Gastrocnemius medialis (tissue), 4 donors: ENCODE measurements around the gene PCSK5. TPM values are rescaled to one million over a fixed set of nuclear protein-coding genes. Genes with fewer than 3 reads are reported as not detected.

Experiments used
- ATAC-seq, 2 donors: fragments of 150-250 bp; one replicate each; pipeline ENCODE4 v1.9.1; 2016
- DNase-seq, 2 donors: peaks; one replicate each; pipeline ENCODE4 v3.0.0-alpha.2; 2019
- H3K27ac ChIP-seq, 4 donors: fragments of 200-600 bp; sonication (generic); 1 replicate in 1 of 4; 2 replicates in 3 of 4; pipeline ENCODE4 v1.5.1; 2016 to 2018; ENCODE audit warnings: mild to moderate bottlenecking in 2 of 4, moderate library complexity in 1 of 4
- H3K27me3 ChIP-seq, 3 donors: fragments of 200-600 bp; sonication (generic) in 2 of 3; 1 replicate in 1 of 3; 2 replicates in 2 of 3; pipeline versions ENCODE4 v1.5.1 to v1.6.0; 2016 to 2019; ENCODE audit warnings: mild to moderate bottlenecking in 1 of 3, moderate library complexity in 1 of 3
- H3K36me3 ChIP-seq, 2 donors: fragments of 200-600 bp; sonication (generic) in 1 of 2; one replicate each; pipeline ENCODE4 v1.5.1; 2017 to 2018
- H3K4me1 ChIP-seq, 2 donors: fragments of 200-600 bp; sonication (generic) in 1 of 2; one replicate each; pipeline ENCODE4 v1.5.1; 2016 to 2017; ENCODE audit warnings: mild to moderate bottlenecking in 2 of 2
- H3K4me3 ChIP-seq, 4 donors: fragments of 200-600 bp; sonication (generic) in 3 of 4; 1 replicate in 1 of 4; 2 replicates in 3 of 4; pipeline ENCODE4 v1.5.1; 2016 to 2019; ENCODE audit warnings: mild to moderate bottlenecking in 2 of 4
- H3K9me3 ChIP-seq, 3 donors: fragments of 200-600 bp; sonication (generic) in 2 of 3; 1 replicate in 1 of 3; 2 replicates in 2 of 3; pipeline ENCODE4 v1.5.1; 2016 to 2019
- CTCF ChIP-seq, 5 experiments: fragments of 450-650 bp in 3 of 5; fragments of 200-600 bp in 2 of 5; sonication (generic) in 2 of 5; IDR thresholded peaks in 4 of 5; conservative IDR thresholded peaks in 1 of 5; 1 replicate in 4 of 5; 2 replicates in 1 of 5; pipeline ENCODE4 v1.5.1; 2016 to 2019; ENCODE audit warnings: antibody characterized with exemption in 5 of 5, mild to moderate bottlenecking in 3 of 5, moderate library complexity in 3 of 5
- POLR2A ChIP-seq, 2 donors: fragments of 450-650 bp; IDR thresholded peaks; one replicate each; pipeline ENCODE4 v1.6.1; 2017; ENCODE audit warnings: antibody characterized with exemption in 2 of 2, mild to moderate bottlenecking in 2 of 2, moderate library complexity in 2 of 2
- in situ Hi-C, 4 donors: fragments of 200-750 bp; cut with MboI; loops; one replicate each; pipeline versions ENCODE4 v1.15.0 to v1.8.0; 2017; ENCODE audit warnings: low sequenced_read_pairs in 4 of 4
- intact Hi-C: fragments of 100-400 bp; cut with DNase I; formaldehyde crosslinking; loops from one replicate; pipeline ENCODE4 v1.15.1; 2023; ENCODE audit warnings: low total_unique reads
- total RNA-seq, 4 donors: library from RNA; depleted of rRNA; stranded (reverse); fragments of >200 nt; gene quantifications; one replicate each; pipeline versions ENCODE4 v1.1.0 to v1.2.3, GENCODE V29; 2016

Gene PCSK5
- total RNA-seq, 4 donors from 2014 or later: 1.3 to 8.3 (median 3.2) TPM

GRCh38 chr9:76219560-76220151 lies 329.2 kb downstream of the PCSK5 start:
- in situ Hi-C loops (no loop called here), intact Hi-C loops (no loop called here)
- ATAC-seq (no peak), DNase-seq (no peak)
- H3K4me1 ChIP-seq: no peaks in the 10 kb centered on the region
- H3K36me3 ChIP-seq: no peaks in the 10 kb centered on the region
- H3K9me3 ChIP-seq: no peaks in the 10 kb centered on the region
- no peak overlapping the region for H3K27ac ChIP-seq
- H3K4me3 ChIP-seq: no peak overlapping the region
- TF ChIP-seq POLR2A (IDR thresholded peaks at IDR 0.05): no peak
- no peak for TF ChIP-seq CTCF (IDR thresholded peaks at IDR 0.05 in 4 of 5, conservative IDR thresholded peaks at IDR 0.05 in 1 of 5)
- no peaks in the 10 kb centered on the region for H3K27me3 ChIP-seq

GRCh38 chr9:76221423-76221822 lies 330.9 kb downstream of the PCSK5 start:
- H3K36me3 ChIP-seq: no peaks in the 10 kb centered on the region
- DNase-seq (no peak), ATAC-seq (no peak)
- TF ChIP-seq CTCF (IDR thresholded peaks at IDR 0.05 in 4 of 5, conservative IDR thresholded peaks at IDR 0.05 in 1 of 5) (no peak), POLR2A (IDR thresholded peaks at IDR 0.05) (no peak)
- H3K4me1 ChIP-seq: no peaks in the 10 kb centered on the region
- H3K4me3 ChIP-seq: no peak overlapping the region
- intact Hi-C loops (no loop called here), in situ Hi-C loops (no loop called here)
- H3K27me3 ChIP-seq: no peaks in the 10 kb centered on the region
- no peak overlapping the region for H3K27ac ChIP-seq
- no peaks in the 10 kb centered on the region for H3K9me3 ChIP-seq

GRCh38 chr9:76223749-76224340 lies 333.4 kb downstream of the PCSK5 start:
- ATAC-seq (no peak), DNase-seq (no peak)
- Histone ChIP-seq H3K36me3 (no peaks in the 10 kb centered on the region), H3K4me3 (no peak overlapping the region), H3K27me3 (no peaks in the 10 kb centered on the region), H3K27ac (no peak overlapping the region), H3K4me1 (no peaks in the 10 kb centered on the region), H3K9me3 (no peaks in the 10 kb centered on the region)
- in situ Hi-C loops: no loop called here
- TF ChIP-seq POLR2A (IDR thresholded peaks at IDR 0.05) (no peak), CTCF (IDR thresholded peaks at IDR 0.05 in 4 of 5, conservative IDR thresholded peaks at IDR 0.05 in 1 of 5) (no peak)
- intact Hi-C loops: no loop called here

GRCh38 chr9:76227156-76227555 lies 336.7 kb downstream of the PCSK5 start:
- intact Hi-C loops: no loop called here
- H3K27ac ChIP-seq: no peak overlapping the region
- no peak for DNase-seq
- H3K27me3 ChIP-seq: no peaks in the 10 kb centered on the region
- H3K36me3 ChIP-seq: no peaks in the 10 kb centered on the region
- H3K4me1 ChIP-seq: no peaks in the 10 kb centered on the region
- TF ChIP-seq POLR2A (IDR thresholded peaks at IDR 0.05) (no peak), CTCF (IDR thresholded peaks at IDR 0.05 in 4 of 5, conservative IDR thresholded peaks at IDR 0.05 in 1 of 5) (no peak)
- H3K9me3 ChIP-seq: no peaks in the 10 kb centered on the region
- no peak for ATAC-seq
- H3K4me3 ChIP-seq: no peak overlapping the region
- in situ Hi-C loops: no loop called here

GRCh38 chr9:76231001-76231400 lies 340.5 kb downstream of the PCSK5 start:
- intact Hi-C loops (no loop called here), in situ Hi-C loops (no loop called here)
- Histone ChIP-seq H3K36me3 (no peaks in the 10 kb centered on the region), H3K27ac (no peak overlapping the region), H3K27me3 (no peaks in the 10 kb centered on the region), H3K4me3 (no peak overlapping the region), H3K9me3 (no peaks in the 10 kb centered on the region), H3K4me1 (no peaks in the 10 kb centered on the region)
- TF ChIP-seq CTCF (IDR thresholded peaks at IDR 0.05 in 4 of 5, conservative IDR thresholded peaks at IDR 0.05 in 1 of 5): no peak
- TF ChIP-seq POLR2A (IDR thresholded peaks at IDR 0.05): no peak
- DNase-seq (no peak), ATAC-seq (no peak)
